NCI-H146 (cell line): Measurements from ENCODE around the gene PSMG4.

Source experiments
- DNase-seq: peaks from one replicate; lab custom pipeline; 2025; lab: John Stamatoyannopoulos, UW

Gene PSMG4

GRCh38 chr6:3276174-3277167, 17.7 kb downstream of the PSMG4 start:
- DNase-seq, result no peak

- no peak for DNase-seq
Observed at GRCh38 chr6:3277251-3277650, 18.5 kb downstream of the PSMG4 start.

GRCh38 chr6:3277851-3278416, 19.2 kb downstream of the PSMG4 start:
- DNase-seq, result no peak

GRCh38 chr6:3278691-3279090, 19.9 kb downstream of the PSMG4 start:
- no peak for DNase-seq

GRCh38 chr6:3280091-3280490, 21.3 kb downstream of the PSMG4 start:
- DNase-seq, result no peak

- DNase-seq, result no peak
Observed at GRCh38 chr6:3280866-3281465, 22.2 kb downstream of the PSMG4 start.

GRCh38 chr6:3281631-3282475, 23.1 kb downstream of the PSMG4 start:
- DNase-seq, result no peak

- no peak for DNase-seq
Observed at GRCh38 chr6:3282476-3283236, 23.9 kb downstream of the PSMG4 start.

- DNase-seq, result no peak
Observed at GRCh38 chr6:3283241-3283640, 24.5 kb downstream of the PSMG4 start.

GRCh38 chr6:3283641-3284435, 25.1 kb downstream of the PSMG4 start:
- no peak for DNase-seq

GRCh38 chr6:3284436-3284876, 25.7 kb downstream of the PSMG4 start:
- no peak for DNase-seq

GRCh38 chr6:3285049-3285639, 26.4 kb downstream of the PSMG4 start:
- no peak for DNase-seq

- no peak for DNase-seq
Observed at GRCh38 chr6:3285732-3286131, 27.0 kb downstream of the PSMG4 start.

GRCh38 chr6:3286641-3287171, 28.0 kb downstream of the PSMG4 start:
- no peak for DNase-seq

GRCh38 chr6:3287308-3287707, 28.6 kb downstream of the PSMG4 start:
- no peak for DNase-seq

GRCh38 chr6:3287976-3288707, 29.4 kb downstream of the PSMG4 start:
- no peak for DNase-seq

GRCh38 chr6:3288711-3289663, 30.2 kb downstream of the PSMG4 start:
- no peak for DNase-seq

GRCh38 chr6:3289664-3290055, 30.9 kb downstream of the PSMG4 start:
- DNase-seq, result no peak
